ENCODE data around the gene GNPAT.

GRCh38 chr1:231209531-231209930 is 31.5 kb upstream of the GNPAT start:
- no peak for TF ChIP-seq CTCF (IDR thresholded peaks at IDR 0.05)
- TF ChIP-seq ZFX (IDR thresholded peaks at IDR 0.05; ENCODE audit: borderline replicate concordance): no peak
